MM.1S (cell line): Measurements from ENCODE around the gene NPC1.
"Not testable (repeated sequence)": the region's sequence is repeated elsewhere in the genome, so short reads cannot be mapped to it uniquely, and the experiment has no call there.

Experiments used
- DNase-seq: peaks from one replicate; pipeline ENCODE4 v3.0.0-alpha.2; 2015
- H2AFZ ChIP-seq: fragments of 300-600 bp; sonication (generic); 2 replicates; pipeline ENCODE4 v1.6.0; 2016; ENCODE audit warnings: antibody characterized with exemption, low read length
- H3F3A ChIP-seq: fragments of 300-600 bp; sonication (generic); 2 replicates; pipeline ENCODE4 v1.6.1; 2016; ENCODE audit warnings: mild to moderate bottlenecking, antibody characterized with exemption, low read length, moderate library complexity, mixed read lengths; ENCODE audit not compliant: insufficient read depth
- H3K27ac ChIP-seq: fragments of 300-600 bp; sonication (generic); 2 replicates; pipeline ENCODE4 v1.5.1; 2016; ENCODE audit warnings: mild to moderate bottlenecking, low read length
- H3K27me3 ChIP-seq: fragments of 300-600 bp; sonication (generic); replicated peaks from 2 replicates; pipeline ENCODE4 v1.6.0; 2016; ENCODE audit warnings: low read length; ENCODE audit not compliant: insufficient read depth
- H3K36me3 ChIP-seq: fragments of 300-600 bp; sonication (generic); replicated peaks from 2 replicates; pipeline ENCODE4 v1.6.1; 2016; ENCODE audit warnings: mild to moderate bottlenecking, low read length, mixed read lengths; ENCODE audit not compliant: insufficient read depth
- H3K4me1 ChIP-seq: fragments of 300-600 bp; sonication (generic); 2 replicates; pipeline ENCODE4 v1.6.1; 2016; ENCODE audit warnings: low read length, mixed read lengths
- H3K4me2 ChIP-seq: fragments of 300-600 bp; sonication (generic); 2 replicates; pipeline ENCODE4 v1.6.0; 2016; ENCODE audit warnings: low read depth, low read length
- H3K4me3 ChIP-seq: fragments of 300-600 bp; sonication (generic); 2 replicates; pipeline ENCODE4 v1.5.1; 2016; ENCODE audit warnings: low read length, mixed read lengths
- H3K79me2 ChIP-seq: fragments of 300-600 bp; sonication (generic); 2 replicates; pipeline ENCODE4 v1.6.1; 2016; ENCODE audit warnings: mixed run types, low read length, mixed read lengths
- H3K9ac ChIP-seq: fragments of 300-600 bp; sonication (generic); 2 replicates; pipeline ENCODE4 v1.6.1; 2016; ENCODE audit warnings: low read length, mixed read lengths
- H3K9me2 ChIP-seq: fragments of 300-600 bp; sonication (generic); replicated peaks from 2 replicates; pipeline ENCODE4 v1.6.1; 2016; ENCODE audit warnings: mild to moderate bottlenecking, low read length, mixed read lengths; ENCODE audit not compliant: insufficient read depth
- H3K9me3 ChIP-seq: fragments of 300-600 bp; sonication (generic); replicated peaks from 2 replicates; pipeline ENCODE4 v1.6.1; 2016; ENCODE audit warnings: mild to moderate bottlenecking, low read length, mixed read lengths; ENCODE audit not compliant: insufficient read depth
- H4K20me1 ChIP-seq: fragments of 300-600 bp; sonication (generic); 2 replicates; pipeline ENCODE4 v1.6.1; 2016; ENCODE audit warnings: mild to moderate bottlenecking, low read length, moderate library complexity, mixed read lengths; ENCODE audit not compliant: insufficient read depth
- CTCF ChIP-seq: fragments of 300-600 bp; sonication (generic); IDR thresholded peaks from 2 replicates; pipeline ENCODE4 v1.5.1; 2016; ENCODE audit warnings: antibody characterized with exemption, low read length, mixed read lengths
- EZH2 ChIP-seq: fragments of 300-600 bp; sonication (generic); optimal IDR thresholded peaks from 2 replicates; pipeline ENCODE3; 2017; ENCODE audit warnings: low read depth, mild to moderate bottlenecking, antibody characterized with exemption, low read length, mixed read lengths
- EZH2phosphoT487 ChIP-seq: fragments of 300-600 bp; sonication (generic); IDR thresholded peaks from 2 replicates; pipeline ENCODE4 v1.6.1; 2018; ENCODE audit warnings: antibody characterized with exemption, low read length

Gene NPC1

GRCh38 chr18:23580677-23581367 is 5.5 kb downstream of the NPC1 start:
- H3K4me2 ChIP-seq = no peak overlapping the region
- no peaks in the 10 kb centered on the region for H3K9me3 ChIP-seq
- TF ChIP-seq EZH2 (no peak), EZH2phosphoT487 (no peak), CTCF (no peak)
- peaks cover 57% of the 10 kb centered on the region for H3K79me2 ChIP-seq
- H3F3A ChIP-seq = no peaks in the 10 kb centered on the region
- H3K9me2 ChIP-seq = no peaks in the 10 kb centered on the region
- H3K4me1 ChIP-seq = 0 out of 2 replicates have a peak, but pooled peaks cover 8% of the 10 kb centered on the region
- no peaks in the 10 kb centered on the region for H4K20me1 ChIP-seq
- H3K9ac ChIP-seq = no peak overlapping the region
- H2AFZ ChIP-seq = no peak overlapping the region
- no peak overlapping the region for H3K27ac ChIP-seq
- H3K36me3 ChIP-seq = no peaks in the 10 kb centered on the region
- no peak overlapping the region for H3K4me3 ChIP-seq
- DNase-seq = no peak
- H3K27me3 ChIP-seq = no peaks in the 10 kb centered on the region

GRCh38 chr18:23578891-23579653 is 7.2 kb downstream of the NPC1 start:
- Histone ChIP-seq H3K36me3 (no peaks in the 10 kb centered on the region), H3K27me3 (no peaks in the 10 kb centered on the region), H3K4me1 (peaks cover 10% of the 10 kb centered on the region), H3K9ac (no peak overlapping the region), H3F3A (no peaks in the 10 kb centered on the region), H3K9me3 (no peaks in the 10 kb centered on the region), H3K27ac (no peak overlapping the region), H3K79me2 (peaks cover 44% of the 10 kb centered on the region), H3K9me2 (no peaks in the 10 kb centered on the region), H4K20me1 (no peaks in the 10 kb centered on the region), H2AFZ (no peak overlapping the region), H3K4me2 (no peak overlapping the region), H3K4me3 (no peak overlapping the region)
- no peak for TF ChIP-seq EZH2
- DNase-seq = no peak

GRCh38 chr18:23578067-23578701 is 8.1 kb downstream of the NPC1 start:
- Histone ChIP-seq H3K4me3 (no peak overlapping the region), H3K27me3 (no peaks in the 10 kb centered on the region), H2AFZ (no peak overlapping the region), H3K9me2 (no peaks in the 10 kb centered on the region), H3K4me2 (no peak overlapping the region), H3K27ac (no peak overlapping the region), H3K9ac (no peak overlapping the region), H4K20me1 (no peaks in the 10 kb centered on the region), H3K79me2 (peaks cover 35% of the 10 kb centered on the region), H3K4me1 (peaks cover 15% of the 10 kb centered on the region), H3K9me3 (no peaks in the 10 kb centered on the region), H3F3A (no peaks in the 10 kb centered on the region), H3K36me3 (no peaks in the 10 kb centered on the region)
- TF ChIP-seq EZH2 (no peak), CTCF (no peak), EZH2phosphoT487 (no peak)
- DNase-seq = no peak

- H3F3A ChIP-seq, H3K9me2 ChIP-seq, H3K27ac ChIP-seq, H3K27me3 ChIP-seq, DNase-seq, H3K9me3 ChIP-seq, H2AFZ ChIP-seq, H3K4me2 ChIP-seq, H3K4me3 ChIP-seq, H3K9ac ChIP-seq, H4K20me1 ChIP-seq, H3K36me3 ChIP-seq: not testable (repeated sequence)
- H3K79me2 ChIP-seq = peaks cover 28% of the 10 kb centered on the region
- peaks cover 15% of the 10 kb centered on the region for H3K4me1 ChIP-seq
Measured at GRCh38 chr18:23577521-23577920, 8.8 kb downstream of the NPC1 start.
